A204.1 (cell line): ENCODE data around the gene ACSL3.

Source experiments
- FAIRE-seq: peaks from 2 replicates; lab custom pipeline; 2012; peaks lifted over from hg19 to GRCh38; lab: Jason Lieb, UNC

ACSL3 gene

DNA sequence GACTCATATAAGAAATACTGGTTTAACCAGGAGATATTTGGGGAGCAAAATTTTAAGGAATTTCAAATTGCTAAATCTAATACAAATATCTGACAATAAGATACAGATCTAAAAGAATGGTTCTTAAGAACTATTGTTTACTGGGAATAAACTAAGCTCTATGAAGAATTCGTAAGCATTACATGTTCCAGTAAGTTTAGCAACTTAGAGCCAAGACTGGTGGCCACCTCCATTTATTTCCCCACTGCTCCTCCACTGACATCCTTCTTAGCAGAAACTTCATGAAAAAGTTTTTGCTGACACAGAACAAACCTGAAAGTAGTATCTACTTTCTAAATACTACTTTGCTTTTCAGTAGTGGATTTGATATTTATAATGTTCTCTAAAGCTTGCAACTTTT, 83.0 kb downstream of the ACSL3 start:
- FAIRE-seq = peak; percentile 19

DNA sequence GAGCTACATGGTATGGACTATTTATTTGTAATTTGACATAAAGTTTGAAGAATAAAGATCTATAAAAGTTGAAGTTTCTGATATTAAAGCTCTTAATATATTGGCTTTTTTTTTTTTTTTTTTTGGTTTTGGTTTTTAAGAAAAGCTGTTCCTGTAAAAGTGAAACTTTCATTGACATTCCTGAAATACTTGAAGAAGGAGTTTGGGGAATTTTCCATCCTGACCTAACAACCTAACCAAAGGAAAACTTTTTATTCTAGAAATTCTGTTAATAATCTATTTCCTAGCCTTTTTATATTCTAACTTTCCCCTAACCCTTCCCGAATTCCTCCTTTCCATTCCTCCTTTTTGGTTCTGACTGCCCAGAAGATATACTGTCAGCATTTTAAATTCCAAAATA, 83.7 kb downstream of the ACSL3 start:
- peak; percentile 87 for FAIRE-seq

DNA sequence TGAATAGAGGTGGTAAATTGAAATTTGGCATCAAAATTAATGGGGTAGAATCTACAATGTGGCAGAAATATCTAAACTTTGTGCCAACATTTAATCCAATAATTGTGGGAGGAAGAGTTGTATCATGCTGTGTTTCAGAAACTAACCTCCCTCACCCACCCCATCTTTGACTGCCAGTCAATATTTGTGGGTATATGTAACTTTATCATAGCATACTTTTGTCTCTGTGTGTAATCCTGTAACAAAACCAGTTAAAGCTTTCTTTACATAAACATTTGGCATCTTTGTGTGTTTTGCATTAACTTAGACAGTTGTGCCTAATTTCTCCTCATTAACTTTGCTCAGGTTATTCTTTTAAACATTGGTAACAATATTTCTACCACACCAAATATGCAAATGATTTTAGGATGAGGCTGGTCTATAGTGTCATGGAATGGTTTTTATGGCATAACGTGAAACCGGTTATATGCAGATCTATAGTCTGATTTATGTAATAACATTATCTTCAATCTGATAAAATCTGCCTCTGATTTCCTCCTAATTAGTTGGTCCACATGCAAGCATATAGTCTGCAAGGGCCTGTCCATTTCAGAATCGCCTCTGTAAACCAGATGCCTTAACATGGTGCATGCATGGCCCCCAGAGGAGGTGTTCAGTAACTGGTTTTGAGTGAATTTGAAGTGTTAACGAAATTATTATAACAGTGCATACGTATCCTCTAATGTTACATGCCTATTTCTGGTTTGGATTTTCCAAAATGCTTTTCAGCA, 84.3 kb downstream of the ACSL3 start:
- FAIRE-seq = no peak

DNA sequence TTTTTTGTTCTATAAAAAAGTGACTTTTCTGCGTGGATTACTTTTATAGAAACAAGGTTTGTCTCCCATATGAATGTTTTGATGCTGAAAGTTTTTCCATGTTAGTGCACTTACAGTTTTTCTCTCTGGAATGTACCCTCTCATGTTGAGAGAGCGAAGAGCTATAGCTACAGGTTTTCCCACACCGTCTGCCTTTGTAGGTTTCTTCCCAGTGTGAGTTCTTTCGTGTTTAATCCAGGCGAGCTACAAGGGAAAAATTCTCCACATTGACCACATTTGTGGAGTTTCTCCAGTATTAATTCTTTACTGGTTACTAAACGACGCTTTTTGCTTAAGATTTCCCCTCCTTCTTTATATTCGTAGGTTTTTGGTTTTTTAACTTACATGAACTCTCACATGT, 85.1 kb downstream of the ACSL3 start:
- FAIRE-seq = no peak

DNA sequence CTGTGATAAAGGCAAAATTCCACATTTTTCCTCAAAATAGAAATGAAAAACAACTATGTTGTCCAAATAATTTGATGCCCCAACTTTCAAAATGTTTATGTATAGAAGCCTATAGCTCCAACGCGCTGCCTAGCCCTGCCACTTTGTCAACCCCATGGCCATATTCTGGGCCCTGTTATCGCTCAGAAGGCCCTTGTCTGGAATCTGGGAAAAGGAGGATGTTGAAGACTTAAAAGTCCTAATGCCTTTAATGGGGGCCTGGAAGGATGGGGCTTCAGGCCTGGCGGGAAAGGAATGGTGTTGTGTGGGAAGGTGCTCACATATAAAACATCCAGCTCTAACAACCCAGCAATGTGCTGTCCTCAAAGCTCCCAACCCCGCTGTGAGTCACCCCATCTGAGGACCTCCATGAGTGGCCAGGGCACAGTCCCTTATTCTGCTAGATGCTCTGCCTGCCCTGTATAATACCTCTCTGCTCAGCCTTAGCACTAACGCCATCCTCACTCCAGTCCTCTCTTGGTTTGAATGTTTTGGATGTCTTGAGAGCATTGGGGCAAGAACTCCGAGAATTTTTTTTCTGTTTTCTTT, 86.0 kb downstream of the ACSL3 start:
- FAIRE-seq = no peak

DNA sequence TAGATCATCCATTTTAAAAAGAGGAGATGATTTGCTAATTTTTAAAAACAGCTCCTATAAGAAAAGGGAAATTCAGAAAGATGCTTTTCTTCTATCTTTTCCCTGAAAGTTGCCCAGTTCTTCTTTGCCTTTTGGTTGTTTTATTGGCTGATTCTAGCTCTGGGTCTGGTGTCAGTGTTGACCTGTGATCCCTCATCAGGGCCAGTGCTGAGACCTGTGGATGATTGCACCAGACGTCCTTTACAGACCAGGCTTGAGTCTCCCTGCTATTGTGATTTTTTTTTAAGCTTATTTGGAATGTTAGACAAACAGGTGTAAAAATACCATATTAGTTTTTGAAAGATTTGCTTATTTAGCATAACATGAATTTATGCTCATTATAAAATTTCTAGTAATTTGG, 88.2 kb downstream of the ACSL3 start:
- FAIRE-seq = no peak

DNA sequence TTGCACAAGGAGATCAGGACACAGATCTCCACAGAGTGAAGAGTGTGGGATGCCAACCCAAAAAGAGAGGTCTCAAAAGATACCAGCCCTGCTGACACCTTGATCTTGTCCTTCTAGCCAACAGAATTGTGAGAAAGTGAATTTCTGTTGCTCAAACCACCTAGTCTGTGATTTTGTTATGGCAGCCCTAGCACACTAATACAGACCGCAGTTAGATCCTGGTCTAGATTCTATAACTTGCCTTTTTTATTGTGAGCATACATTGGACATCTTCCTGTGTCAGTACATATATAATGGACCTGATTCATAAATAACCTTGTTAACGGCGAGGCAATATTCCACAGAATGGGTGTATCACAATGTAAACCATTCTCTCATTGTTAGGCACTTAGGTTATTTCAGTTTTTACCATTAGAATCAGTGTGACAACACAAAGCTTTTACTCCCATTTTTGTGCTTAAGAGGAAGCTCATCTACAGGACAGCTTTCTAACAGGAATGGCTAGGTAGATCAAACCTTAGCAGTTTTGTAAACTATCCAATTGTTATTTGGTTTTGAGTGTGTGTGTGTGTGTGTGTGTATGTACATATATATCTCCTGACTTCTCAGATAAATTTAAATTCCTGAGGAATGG, 89.0 kb downstream of the ACSL3 start:
- no peak for FAIRE-seq

DNA sequence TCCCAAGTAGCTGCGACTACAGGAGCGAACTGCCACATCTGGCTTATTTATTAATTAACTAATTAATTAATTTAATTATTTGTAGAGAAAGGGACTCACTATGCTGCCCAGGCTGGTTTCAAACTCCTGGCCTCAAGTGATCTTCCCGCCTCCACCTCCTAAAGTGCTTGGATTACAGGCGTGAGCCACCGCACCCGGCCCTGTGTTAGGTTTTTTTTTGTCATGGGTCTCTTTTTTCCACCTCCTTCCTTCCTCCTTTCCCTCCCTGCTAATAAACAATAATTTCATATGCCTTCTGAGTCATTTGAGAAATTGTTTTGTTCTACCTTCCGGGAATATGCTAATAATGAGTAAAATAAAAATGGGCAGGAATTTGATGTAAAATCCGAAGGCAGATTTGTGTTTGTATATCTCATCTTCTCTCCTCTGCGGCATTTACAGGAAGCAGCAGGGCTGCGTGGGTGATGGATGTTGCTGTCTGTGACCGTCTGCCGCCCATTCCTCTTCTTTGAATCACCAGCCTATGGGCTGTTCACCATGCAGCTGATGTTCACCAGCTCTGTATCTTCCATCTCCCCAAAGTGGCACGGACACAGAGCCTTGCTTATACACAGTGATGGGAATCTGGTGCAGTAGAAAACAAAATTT, 89.9 kb downstream of the ACSL3 start:
- no peak for FAIRE-seq

DNA sequence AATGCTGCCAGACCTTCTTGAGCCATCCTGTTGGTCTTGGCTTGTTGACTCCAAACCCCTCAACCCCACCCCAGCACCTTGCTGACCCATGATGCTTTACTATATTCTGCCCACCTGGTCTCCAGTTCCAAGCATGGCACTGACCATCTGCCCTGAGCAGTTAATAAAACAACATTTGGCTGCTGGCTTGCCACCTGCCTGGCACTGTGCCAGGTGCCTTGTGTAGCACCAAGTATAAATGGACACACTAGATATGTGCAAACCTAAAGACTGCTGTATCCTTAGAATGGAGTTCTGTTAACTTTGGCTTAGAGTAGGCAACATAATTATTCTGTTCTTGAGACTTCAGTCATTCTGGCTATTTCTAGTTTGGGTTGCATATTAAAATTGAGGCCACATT, 91.4 kb downstream of the ACSL3 start:
- no peak for FAIRE-seq

DNA sequence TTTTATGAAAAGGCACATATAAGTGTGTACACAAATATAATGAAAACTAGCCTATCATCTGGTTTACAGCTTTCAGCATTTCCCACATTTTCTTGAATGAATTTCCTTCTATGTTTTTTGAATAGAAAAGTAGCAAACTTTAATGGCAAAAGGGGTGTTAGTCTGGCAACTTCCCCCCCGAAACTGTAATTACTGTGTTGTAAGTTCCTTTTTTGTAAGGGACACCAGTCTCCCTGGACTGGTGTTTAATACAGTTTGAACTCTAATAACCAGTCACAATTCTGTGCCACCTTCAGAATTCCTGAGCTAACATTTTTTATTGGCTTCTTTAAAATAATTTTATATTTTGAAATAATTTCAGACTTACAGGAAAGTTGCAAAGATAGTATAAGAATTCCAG, 94.2 kb downstream of the ACSL3 start:
- no peak for FAIRE-seq

DNA sequence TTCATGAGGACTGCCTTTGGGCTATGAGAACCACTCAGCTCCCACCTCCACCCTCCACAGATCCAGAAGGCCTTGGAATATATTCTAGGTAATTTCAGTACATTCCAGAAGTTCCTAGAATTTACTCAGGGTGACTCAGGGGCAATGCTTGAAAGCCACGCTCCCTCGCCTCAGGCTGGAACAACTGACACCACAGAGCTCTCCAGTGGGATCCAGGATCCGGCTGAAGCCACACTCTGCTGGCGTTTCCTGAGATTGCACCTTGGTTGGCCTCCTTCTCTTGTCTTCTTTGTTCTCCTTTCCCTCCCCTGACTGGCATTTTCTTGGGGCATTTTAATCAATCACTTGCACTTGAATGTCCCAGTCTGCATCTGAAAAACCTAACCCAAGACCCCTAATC, 98.5 kb downstream of the ACSL3 start:
- no peak for FAIRE-seq

DNA sequence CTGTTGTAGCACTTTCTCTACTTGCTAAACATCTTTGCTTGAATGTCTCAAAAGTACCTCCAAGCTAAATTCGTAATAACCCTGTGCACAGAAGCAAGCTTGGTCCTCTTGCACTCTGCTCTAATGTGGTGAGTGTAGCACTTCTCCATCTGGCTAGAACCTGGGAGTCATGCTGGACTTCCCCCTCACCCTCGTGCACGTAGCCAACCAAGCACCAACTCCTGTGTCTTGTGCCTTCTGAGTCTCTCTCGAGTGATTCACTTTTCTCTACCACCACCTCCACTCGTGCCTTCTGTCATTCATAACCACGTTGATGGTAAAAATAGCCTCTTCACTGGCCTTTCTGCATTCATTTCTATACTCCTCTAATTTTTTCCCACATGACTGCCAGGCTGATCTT, 99.3 kb downstream of the ACSL3 start:
- no peak for FAIRE-seq

DNA sequence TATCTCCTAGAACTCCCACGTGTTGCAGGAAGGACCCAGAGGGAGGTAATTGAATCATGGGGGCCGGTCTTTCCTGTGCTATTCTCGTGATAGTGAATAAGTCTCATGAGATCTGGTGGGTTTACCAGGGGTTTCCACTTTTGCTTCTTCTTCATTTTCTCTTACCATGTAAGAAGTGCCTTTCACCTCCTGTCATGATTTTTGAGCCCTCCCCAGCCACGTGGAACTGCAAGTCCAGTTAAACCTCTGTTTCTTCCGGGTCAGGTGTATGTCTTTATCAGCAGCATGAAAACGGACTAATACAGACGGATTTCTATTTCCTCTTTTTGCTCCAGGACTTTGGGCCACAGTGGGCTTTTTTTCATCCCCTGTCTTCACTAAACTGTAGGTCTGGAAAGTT, 102.8 kb downstream of the ACSL3 start:
- FAIRE-seq = no peak

DNA sequence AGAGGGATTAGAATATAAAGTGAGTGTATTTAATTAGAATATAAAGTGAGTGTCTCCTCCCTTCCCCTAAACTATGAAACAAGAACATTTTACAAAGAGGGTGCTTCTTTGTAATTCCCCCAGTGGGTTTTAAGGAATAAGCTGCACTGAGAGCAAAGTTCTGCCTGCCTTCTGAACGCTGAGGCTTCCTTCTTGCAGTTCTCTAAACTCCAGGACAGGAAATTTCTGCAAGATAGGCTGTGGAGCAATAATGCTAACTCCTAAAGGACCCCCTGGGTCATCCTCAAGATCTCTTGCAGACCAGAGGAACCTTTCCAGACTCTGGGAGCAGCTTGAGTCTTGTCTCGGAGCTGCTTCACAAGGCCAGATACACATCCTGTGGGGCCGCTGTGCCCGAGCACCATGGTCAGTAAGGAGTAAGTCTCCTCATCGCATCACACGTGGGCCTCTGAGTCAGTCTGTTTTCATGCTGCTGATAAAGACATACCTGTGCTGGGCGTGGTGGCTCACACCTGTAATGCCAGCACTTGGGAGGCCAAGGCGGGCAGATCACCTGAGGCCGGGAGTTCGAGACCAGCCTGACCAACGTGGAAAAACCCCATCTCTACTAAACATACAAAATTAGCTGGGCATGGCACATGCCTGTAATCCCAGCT, 103.7 kb downstream of the ACSL3 start:
- FAIRE-seq = no peak

DNA sequence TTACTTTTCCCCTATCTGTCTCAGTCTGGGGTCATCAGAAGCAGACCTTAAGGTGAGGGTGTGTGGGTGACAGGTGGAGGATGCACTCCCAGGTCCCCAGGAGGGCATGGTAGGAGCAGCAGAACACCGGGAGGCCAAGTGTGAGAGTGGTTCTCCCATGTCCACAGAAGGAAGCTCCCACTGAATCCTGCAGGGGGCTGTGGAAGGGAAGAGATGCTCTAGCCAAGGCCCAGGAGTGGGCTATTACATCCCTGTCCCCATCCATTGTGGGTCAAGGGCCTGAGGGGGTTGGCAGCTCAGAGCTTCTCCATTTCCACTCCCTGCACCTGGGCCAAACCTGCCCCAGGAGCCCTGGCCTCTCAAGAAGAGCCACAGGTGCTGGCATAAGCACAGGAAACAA, 104.7 kb downstream of the ACSL3 start:
- no peak for FAIRE-seq

DNA sequence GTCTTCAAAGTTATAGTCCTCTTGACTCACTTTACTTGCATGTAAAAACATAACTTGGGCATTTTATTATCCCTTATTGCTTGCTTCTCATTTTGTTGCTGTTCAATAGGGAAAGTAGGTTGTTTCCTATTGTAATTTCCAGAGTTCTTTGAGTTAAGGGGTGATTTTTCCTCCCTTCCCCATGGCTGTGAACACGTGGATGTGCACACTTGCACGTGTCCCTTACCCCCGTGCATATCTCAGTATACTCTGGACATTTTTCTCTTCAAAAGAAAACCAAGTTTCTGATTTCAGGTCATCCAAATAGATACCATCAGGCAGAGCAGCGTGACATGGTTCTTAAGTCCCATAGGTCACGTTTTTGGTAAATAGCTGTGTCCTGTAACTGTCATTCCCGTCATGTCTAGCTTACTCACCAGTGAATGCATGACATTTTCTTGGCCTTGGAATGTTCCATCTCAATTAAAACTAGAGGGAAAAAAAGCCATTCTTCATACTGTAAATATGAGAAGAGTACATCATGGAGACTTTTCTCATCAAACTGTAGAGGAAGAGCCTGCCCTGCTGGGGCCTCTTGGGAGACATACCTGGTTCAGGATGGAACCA, 107.8 kb downstream of the ACSL3 start:
- FAIRE-seq = no peak

DNA sequence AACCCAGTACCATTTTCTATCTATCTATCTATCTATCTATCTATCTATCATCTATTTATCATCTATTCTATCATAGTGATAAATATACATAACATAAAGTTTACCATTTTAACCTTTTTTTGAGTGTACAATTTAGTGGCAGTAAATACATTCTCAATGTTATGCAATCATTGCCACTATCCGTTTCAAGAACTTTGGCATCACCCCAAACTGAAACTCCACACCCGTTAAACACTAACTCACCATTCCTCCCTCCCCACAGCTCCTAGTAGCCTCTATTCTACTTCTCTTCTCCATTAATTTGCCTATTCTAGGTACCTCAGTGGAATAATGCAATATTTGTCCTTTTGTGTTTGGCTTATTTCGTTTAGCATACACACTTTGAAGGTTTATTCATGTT, 108.7 kb downstream of the ACSL3 start:
- FAIRE-seq = no peak

DNA sequence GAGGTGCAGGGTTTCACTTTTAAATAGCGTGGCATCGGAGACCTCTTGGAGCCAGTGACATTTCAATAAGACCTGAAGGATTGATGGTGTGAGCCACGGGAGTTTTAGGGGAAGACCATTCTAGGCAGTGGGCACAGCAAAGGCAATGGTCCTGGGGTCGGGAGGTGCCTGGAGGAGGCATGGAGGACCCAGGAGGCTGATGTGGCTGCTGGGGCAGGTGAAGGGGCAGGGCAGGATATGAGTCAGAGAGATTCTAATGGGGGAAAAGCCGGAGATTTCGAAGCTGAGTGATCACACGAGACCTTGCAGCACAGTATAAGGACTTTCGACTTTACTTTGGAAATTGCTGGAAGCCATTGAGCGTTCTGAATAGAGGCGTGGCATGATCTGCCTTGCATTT, 111.6 kb downstream of the ACSL3 start:
- FAIRE-seq = no peak

DNA sequence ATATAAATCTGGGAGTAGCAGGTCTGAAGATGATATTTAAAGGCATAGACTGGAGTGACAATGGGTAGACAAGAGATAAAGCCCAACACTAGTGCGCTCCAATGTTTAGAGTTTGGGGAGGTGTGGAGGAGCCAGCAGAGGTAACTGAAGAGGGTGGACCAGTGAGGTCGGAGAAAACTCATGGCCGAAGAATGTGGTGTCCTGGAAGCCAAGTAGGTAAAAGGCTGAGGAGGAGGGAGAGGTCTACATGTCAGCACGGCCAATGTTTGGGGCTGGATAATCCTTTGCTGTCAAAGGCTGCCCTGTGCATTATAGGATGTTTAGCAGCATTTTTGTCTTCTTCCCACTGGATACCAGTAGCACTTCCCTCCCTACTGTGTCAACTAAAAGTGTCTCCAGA, 112.4 kb downstream of the ACSL3 start:
- FAIRE-seq = no peak

DNA sequence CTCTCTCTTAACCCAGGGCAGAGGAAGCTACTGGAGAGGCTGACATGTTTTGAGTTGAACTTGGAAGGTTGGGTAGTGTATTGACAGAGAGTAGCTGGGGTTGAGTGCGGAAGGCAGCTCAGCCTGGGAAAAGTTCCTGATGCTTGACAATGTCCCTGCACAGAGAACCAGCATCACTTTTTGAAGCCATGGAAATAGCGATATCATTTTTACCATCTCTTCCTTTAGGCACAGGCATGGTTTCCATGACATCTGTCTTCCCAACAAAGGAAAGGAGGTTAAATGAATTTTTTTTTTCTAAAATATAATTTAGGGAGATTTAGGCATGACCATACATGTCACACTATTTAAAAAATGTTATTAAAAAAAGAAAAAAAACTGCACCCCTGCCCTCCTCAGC, 112.9 kb downstream of the ACSL3 start:
- no peak for FAIRE-seq

DNA sequence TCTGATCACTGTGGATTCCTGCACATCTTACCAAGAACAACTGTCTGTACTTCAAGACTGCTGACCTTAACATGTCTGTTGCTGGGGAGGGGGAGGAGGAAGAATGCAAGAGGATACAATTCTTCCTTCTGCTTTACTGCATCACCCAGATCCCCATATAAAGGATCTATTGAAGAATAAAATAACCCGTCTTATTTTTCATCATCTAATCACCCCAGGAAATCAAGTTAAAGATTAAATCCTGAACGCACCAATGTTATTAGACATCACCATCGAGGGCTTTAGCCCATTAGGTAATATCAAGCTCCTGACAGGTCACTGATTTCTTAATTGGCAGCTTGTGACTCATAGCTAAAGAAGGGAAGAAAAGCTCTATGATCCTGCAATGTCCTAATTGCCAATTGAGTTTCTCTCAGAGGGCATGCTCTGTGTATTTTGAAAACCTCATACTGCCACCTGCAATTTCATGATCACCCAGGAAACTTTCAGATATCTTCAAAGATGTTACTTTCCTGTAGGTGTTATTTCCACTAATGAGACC, 115.8 kb downstream of the ACSL3 start:
- FAIRE-seq = no peak

DNA sequence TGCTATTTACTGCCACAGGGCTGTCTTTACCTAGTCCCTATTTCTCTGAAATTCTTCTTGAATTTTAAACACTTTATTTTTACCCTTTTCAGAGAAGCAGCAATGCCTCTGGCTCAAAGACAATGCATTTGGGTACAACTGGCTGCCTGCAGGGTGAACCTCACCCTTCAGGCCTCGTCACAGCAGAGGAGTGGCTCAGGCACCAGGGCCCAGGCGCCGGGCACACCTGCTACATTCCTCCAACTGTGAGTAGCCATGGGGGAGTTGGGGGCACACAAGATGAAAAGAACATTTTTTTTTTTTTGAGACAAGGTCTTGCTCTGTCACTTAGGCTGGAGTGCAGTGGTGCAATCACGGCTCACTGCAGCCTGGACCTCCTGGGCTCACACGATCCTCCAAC, 116.3 kb downstream of the ACSL3 start:
- no peak for FAIRE-seq
